ENCODE results near the gene KLHL26. TPM values are rescaled to one million over a fixed set of nuclear protein-coding genes. Genes with fewer than 3 reads are reported as not detected.

Gene KLHL26
- total and polyA plus RNA-seq, 9 of the 15 experiments (the other 6 are each of a cell fraction or from before 2014, with no cell fraction given) = 0.13 to 13.3 (median 1.4) TPM

GRCh38 chr19:18594096-18594823, 42.6 kb upstream of the KLHL26 start (continued):
- TF ChIP-seq E2F5 (CRISPR knock-in tag; IDR thresholded peaks at IDR 0.05) (no peak), CTCF (IDR thresholded peaks at IDR 0.05 in 2 of 3, conservative IDR thresholded peaks at IDR 0.05 in 1 of 3; ENCODE audit: insufficient read depth in 2 of 3, low read depth in 1 of 3, low read length in 3 of 3) (peak; percentile 69 to 92 (median 84)), DNMT1 (IDR thresholded peaks at IDR 0.05) (no peak), ID3 (CRISPR knock-in tag; IDR thresholded peaks at IDR 0.05) (no peak), ID3 (tag; IDR thresholded peaks at IDR 0.05) (0 out of 2 replicates have a peak, but pooled peaks have one; percentile 30), CREM (IDR thresholded peaks at IDR 0.05; ENCODE audit: low read depth) (peak; percentile 31; the same call in 1 of the 2 replicates), ZBTB26 (CRISPR knock-in tag; IDR thresholded peaks at IDR 0.05) (peak; percentile 66; the same call in 1 of the 2 replicates), CHD2 (IDR thresholded peaks at IDR 0.05; ENCODE audit: low read depth, low read length) (no peak), DIDO1 (tag; IDR thresholded peaks at IDR 0.05; ENCODE audit: low read depth) (no peak), PRMT5 (CRISPR knock-in tag; IDR thresholded peaks at IDR 0.05) (no peak)
